ENCODE measurements around the gene SMCHD1.
A peak's percentile ranks its signal among the peaks of the same experiment; 100 is the strongest.

SMCHD1 gene

DNA sequence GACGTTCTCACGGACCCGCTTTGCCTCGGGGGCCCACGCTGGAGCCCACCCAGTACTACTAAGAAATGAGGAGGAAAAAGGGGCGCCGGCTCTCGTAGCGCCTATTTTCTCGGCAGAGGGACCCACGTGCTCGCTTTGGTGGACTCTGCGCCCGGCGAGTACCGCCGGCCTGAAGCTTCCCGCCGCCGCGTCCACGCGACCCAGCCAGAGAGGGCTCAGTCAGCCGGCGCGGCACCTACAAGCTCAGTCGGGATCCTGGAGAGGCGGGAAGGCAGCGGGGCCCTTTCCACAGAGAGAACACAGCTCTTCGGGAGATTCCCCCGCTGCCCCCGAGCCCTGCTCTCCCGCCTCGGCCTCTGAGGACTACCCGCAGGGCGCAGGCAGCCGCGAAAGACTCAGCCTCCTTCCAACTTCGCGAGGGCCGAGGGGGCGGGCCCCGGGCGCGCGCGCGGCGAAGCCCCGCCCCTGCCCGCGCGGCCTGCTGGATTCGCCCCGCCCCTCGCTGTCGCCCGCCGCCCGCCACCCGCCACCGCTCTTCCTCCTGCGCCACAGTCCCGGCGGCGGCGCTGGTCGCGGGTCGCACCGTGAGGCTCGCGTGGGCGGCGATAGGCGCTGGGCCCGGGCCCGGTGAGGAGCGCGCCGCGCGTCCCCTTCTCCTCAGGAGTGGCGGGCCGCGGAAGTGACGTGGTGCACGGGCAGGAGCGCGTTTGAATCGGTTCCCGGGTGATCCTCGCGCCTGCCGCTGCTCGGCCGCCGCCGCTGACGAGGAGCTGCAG lies at the start of gene SMCHD1:
Gene SMCHD1, plus strand, starts transcription at position 549 of the 776 bp plus-strand sequence. CDS start 350 bp downstream, outside the sequence.
- peak; percentile 63 for DNase-seq

DNA sequence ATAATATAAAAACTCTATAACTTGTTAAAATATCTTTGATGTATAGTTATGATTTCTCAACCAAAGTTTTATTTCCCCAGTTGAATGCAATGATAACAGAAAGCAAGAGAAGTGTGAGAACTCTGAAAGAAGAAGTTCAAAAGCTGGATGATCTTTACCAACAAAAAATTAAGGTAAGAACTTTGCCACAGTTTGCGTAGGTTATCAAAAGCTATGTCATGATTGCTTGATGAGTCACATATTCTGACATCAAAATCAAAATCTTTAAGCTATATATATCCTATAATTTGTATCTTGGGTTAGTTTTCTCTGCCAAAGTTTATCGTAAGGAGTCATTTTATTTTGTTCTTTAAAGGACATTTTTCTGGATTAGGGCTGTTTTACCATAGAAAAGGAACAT lies 49.2 kb upstream of the SMCHD1 start:
- DNase-seq = no peak

DNA sequence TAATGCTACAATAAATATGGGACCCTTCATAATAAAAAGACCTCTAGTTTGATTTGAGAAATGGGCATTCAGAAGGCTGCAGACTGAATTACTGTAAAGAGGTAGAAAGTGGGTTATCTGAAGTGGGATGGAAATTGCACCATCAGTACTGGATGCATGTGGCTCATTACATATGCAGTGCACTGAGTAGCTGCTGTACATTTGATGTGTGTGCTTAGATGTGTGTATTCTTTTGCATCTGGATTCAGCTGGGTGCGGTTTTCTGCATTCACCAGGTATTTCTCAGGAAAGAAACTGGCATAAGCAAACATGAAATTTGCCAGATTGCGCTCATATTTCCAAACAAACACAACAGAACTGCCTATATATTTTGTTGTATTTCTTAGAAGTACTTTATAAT lies 45.9 kb upstream of the SMCHD1 start:
- DNase-seq = no peak

DNA sequence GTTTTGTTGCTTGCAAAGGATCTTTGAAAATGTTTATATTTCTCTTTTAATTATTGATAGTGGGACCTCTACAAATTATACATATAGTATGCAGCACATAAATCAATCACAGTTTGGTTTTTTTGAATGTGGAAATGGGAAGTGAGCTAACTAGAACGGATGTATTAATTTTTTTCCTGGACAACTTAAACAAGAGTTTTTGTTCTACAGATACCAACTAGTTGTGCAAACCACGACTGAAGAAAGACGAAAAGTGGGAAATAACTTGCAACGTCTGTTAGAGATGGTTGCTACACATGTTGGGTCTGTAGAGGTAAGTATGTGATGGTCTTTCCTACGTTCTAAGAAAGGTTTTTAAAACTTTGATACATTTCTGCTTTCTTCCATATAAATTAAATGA lies 45.0 kb upstream of the SMCHD1 start:
- no peak for DNase-seq

DNA sequence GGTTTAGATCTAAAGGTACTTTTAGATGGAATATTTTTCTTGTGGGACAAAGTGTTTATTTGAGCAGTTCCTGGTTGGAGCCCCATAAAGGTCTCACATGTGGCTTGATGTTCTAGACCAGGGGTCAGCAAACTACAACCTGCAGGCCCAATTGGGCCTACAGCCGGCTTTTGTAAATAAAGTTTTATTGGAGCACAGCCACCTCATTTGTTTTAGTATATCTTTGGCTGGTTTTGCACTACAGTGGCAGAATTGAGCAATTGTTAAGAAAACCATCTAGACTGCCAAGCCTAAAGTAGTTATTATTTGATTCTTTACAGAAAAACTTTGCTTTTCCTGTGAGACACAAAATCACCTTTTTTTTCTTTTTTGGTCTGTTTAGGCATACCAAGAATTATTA lies 42.5 kb upstream of the SMCHD1 start:
- DNase-seq = no peak

DNA sequence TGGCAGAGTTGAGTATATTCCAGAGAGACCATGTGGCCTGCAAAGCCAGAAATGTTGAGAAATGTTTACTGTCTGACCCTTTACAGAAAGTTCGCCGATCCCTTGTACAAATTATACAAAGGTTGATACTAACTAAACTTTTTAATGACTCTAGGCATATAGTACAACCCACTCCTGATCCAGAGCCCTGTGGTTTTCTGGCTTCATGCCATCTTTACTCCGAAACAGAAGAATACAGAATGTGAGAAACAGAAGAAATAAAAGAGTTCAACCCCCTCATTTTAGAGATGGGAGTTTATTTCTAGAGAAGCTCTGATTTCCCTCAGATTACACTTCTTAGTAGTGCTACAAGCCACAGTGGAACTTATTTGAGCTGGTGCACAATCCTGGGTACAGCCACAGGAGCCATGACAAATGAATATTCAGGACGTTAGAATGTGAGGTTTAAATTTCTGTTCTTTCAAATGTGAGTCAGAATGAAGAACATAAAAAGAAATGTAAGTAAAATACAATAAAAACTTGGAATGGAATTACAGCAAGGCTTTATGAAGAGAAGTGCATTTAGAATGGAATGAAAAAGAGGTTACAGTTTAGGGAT lies 38.0 kb upstream of the SMCHD1 start:
- no peak for DNase-seq

DNA sequence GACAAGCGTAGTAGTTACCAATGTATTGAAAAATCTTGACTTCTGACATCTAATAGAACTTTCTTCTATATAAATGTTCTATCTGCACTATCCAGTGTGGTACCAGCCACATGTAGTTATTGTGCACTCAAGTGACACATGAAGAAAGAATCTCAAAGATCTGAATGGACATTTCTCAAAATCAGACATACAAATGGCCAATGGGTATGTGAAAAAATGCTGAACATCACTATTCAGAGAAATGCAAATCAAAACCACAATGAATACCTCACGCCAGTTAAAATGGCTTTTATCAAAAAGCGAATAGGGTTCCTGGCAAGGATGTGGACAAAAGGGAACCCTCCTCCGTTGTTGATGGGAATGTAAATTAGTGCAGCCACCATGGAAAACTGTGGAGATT lies 37.5 kb upstream of the SMCHD1 start:
- no peak for DNase-seq

DNA sequence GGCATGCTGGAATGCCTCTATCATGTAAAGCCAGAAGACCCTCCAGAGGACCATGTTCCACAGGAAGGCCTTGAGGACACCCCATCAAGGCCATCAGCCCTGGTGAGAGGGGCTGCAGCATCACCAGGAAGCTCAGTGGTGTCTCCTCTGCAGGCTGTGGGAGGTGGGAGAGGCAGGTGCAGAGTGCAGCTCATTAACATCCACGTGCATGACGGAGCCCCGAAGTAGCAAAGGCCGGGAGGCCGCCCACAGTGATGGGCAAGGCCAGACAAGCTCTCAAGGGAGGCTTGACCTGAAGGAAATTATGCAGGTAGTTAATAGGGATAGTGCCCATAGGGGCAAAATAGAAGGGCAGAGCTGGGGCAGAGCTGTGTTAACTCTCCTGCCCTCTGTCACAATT lies 30.3 kb upstream of the SMCHD1 start:
- no peak for DNase-seq

DNA sequence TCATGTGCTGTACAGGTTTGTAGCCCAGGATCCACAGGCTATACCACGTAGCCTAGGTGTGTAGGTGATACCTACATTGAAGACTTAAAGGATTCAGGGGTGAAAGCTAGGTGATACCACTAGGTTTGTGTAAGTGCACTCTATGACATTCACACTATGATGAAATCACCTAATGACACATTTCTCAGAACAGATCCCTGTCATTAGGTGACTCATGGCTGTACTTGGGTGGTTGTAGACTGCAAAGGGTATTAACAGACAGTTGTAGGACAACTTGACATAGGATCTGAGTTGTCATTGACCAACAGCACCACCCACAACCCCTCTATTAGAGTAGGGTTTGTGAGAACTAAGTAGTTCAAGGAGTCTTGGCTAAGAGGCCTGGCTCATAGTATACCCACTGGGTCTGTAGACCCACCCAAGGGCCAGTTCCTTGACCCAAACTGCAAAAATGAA lies 27.7 kb upstream of the SMCHD1 start:
- DNase-seq = no peak

DNA sequence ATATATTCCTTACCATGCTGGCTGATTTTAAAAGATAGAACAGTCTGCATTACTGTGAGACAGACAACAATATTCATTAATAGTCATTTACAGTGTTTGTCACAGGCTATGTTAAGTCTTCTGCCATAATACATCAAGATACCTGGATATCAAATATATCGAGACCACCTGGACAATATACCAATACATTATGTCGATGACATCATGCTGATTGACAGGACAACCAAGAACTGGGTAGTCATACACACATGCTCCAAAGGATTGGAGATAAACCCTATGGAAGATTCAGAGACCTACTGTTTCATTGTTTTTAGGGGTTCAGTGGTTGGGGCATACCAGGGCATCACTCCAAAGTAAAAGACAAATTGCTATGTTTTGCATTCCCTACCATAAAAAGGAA lies 26.5 kb upstream of the SMCHD1 start:
- no peak for DNase-seq

DNA sequence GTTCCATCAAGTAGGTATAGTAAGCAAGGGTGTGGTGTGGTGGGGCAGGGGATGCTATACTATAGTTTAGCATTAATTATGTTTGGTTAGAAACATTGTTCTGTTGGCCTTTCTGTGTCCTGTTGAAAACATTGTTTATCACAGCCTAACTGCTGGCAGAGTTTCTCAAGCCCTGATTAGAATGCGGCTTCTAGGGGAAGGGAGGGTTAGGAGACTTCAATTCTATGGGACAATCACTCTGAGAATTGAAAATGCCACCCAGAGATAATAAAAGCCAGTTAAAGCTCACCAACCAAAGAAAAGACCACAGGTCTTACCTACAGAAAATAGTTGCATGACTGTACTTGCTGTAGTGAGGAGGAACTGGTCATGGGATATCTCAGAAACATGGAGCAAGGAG lies 19.9 kb upstream of the SMCHD1 start:
- no peak for DNase-seq

DNA sequence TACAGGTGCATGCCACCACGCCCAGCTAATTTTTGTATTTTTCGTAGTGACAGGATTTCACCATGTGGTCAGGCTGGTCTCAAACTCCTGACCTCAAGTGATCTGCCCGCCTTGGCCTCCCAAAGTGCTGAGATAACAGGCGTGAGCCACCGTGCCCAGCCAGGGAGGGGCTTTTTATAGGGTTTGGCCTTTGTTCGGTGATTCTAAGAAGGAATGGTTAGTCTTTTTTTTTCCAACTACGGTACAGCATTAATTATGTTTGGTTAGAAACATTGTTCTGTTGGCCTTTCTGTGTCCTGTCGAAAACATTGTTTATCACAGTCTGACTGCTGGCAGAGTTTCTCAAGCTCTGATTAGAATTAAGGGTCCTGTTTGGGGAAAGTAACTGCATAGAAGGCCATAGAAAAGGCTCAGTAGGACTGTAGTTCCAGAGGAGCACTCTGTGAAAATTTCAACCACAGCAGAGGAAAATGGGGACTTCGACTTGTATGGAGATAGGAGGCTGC lies 19.3 kb upstream of the SMCHD1 start:
- DNase-seq = no peak

DNA sequence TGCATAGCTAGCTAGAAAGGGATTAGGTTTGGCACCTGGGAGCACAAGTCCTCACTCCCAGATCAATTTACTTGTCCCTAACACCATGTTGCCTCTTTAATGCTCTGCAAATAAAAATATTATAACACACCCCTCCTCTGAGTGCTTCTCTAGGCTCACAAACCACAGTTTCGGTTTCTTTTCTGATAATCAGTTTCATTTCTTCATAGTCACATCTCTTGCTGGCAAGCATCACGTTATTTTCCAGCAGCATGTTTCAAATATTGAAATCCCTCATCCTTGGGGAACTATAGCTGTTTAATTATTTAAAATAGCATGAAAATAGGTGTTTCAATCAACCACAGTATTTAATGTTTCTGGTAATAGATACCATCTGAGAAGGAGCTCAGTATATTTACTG lies 13.9 kb upstream of the SMCHD1 start:
- DNase-seq = no peak

DNA sequence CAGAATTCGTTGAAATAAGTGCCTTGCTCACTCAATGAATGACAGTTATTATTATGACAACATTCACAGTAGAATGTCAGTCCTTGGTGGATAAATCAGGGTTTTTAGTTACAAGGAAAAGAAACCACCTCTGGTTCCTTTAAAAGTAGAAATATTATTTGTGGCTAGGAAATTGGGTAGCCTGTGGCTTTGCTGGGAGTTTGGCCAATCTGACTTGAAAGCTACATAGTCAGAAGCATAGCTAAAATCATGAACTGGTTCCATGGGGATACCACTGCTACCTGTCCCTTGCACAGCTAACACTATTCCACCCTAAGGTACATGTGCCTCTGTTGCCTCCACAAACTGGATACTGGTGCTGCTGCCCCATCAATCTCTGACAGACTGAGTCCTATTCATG lies 12.8 kb upstream of the SMCHD1 start:
- no peak for DNase-seq

DNA sequence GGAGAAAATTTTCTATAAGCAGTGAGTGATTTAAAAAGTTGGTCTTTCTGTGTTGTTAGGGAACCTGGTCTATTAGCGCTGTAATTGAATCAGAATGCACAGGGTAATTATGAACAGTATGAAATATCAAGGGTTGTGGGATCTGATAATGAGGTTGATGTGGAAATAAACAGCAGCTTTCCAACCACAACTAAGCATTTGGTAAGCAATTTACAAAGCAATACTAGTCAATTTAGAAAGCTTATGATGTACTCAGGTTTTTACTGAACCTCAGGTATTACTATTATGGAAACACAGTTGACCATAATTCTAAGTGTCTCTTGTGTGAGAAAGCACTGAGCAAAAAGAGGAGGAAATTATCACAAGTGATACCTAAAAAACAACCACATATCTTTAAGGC lies 11.0 kb upstream of the SMCHD1 start:
- no peak for DNase-seq

DNA sequence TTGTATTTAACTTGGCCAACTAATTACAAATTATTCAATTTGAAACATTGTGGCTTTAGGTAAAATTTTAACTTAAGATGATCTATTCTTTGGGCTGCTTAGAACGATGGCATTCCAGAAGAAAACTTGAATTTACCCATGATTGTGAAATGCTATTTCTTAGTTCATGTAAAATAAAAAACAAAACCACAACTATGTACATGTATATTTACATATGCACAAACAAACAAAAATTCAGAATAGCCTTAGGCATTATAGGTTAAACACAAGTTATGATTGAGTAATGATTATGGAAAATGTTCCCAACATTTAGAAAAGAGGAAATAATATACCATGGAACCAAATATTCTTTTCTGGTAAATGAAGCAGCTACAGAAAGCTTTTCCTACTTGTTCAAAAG lies 3.5 kb upstream of the SMCHD1 start:
- DNase-seq = no peak

DNA sequence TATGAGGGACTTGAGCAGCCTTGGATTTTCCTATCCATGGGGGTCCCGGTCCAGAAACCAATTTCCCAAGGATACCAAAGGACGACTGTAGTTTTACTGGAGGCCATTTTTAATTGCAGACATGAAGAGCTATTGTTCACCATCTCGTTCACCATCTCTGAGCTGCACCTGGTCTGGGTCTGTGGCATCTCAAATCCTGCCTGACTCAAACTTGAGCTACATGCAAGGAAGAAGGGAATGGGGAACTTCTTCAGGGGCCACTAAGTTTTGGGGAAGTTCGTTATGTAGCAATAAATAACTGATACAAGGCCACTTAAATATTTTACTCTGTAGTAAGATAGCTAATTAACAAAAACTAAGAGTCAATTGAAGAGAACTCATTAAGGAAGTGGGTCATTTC lies 2.1 kb upstream of the SMCHD1 start:
- DNase-seq = no peak

DNA sequence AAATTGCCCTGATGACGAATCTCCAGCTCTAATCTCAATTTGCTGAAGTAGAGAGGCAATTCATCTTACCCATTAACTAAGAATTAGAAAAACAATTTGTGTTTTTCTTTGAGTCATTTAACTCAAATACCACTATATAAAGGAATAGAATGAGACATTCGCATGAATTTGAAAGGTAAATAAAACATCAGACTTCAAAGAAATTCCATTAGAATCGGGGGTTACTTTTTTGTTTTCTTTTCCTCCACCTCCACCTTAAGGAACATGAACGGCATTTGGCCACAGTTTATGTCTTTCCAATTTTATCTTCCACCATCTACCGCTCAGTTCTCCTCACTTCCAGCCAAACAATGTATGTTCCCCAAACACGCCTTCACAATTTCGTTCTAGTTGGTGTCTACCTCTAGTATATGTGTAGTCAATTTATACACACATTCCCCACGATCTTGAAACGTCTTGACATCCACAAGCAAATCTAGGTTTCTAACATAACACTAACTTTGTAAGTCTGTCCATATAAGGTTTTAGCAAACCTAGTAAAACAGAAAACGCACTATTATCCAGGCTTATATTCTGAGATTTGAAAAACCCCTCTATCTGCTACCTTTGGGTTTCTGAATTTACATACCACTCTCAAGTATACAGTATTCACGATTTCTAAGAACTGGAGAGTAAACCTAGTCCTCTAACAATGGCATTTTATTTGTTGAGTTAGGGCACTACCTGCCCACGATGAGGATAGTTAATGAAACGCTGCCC lies 1.2 kb upstream of the SMCHD1 start:
- DNase-seq = no peak

DNA sequence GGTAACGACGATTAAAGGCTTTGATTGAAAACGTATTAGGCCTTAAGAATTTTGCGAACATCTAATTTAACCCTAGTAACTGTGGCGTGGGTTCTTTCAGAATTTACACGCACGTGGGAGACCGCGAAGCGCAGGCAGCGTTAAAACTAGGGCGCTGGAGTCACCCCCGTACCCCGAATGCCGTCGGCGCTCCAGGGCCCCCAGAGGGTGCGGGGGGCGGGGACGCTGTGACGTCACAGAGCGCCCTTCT lies 673 bp upstream of the SMCHD1 start:
- DNase-seq = no peak

DNA sequence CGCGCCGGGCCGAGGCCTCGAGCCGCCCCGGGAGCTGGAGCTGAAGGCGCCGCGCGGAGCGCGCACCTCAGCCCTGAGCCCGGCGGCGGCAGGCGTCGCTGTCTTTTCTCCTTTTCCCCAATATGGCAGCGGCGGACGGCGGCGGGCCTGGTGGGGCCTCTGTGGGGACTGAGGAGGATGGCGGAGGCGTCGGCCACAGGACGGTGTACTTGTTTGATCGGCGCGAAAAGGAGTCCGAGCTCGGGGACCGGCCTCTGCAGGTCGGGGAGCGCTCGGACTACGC lies 369 bp downstream of the SMCHD1 start:
- peak; percentile 48 for DNase-seq

DNA sequence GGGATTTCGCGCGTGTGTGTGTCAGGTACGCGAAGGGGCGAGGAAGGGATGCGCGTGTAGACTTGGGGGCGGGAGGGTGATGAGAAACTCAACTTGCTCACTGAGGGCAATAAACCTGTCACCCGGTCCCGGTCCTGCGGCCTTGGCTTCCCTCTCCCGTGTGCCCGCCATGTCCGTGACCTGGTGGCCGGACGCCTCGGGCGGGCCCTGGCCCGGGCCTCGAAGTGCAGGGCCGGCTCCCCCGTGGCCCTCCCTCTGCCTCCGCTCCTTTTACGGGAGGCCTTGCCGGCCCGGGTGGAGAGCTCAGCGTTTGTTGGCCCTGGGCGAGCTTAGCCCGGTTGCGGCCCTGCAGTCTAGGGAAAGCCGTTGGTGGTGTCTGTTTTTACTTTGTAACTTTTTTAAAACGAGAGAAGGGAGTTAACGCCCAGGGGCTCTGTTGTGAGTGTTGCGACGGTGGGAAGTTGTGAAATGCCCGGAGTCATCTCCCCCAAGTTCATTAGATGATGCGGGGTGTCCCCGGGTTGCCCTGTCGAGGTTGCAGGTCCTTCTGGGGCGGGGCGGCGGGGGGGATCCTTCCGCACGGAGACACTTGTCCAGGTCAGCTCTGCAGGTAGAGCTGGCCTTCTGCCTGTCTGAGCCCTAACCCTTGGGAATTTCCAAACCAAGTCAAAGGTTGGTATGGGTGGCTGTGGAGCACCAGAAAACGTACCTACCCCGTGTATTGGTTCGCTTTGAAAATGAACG lies 883 bp downstream of the SMCHD1 start:
- peak; percentile 19 for DNase-seq

DNA sequence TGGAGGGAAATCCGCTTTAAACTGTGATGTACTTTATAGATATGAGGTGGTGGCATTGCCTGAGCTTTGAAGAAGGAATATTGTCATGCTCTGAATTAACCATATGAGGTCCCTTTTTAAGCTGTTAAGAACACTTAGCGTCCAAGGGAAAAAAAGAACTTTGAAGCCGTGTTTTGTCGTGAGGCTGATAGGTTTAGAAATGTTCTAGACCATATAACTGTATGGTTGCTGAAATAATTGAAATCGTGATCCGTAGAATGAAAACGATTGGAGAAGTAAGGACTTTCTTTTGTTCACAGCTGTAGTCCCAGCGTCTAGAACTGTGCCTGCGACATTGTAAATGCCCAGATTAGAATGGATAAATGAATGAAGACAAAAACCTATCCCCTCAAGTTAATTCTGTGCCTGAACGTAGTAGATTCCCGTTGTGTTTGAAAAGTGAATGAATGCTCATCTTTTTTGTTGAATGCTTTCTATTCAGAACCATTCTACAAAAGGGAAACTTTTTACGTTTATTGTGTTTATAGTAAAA lies 1.5 kb downstream of the SMCHD1 start:
- DNase-seq = no peak

DNA sequence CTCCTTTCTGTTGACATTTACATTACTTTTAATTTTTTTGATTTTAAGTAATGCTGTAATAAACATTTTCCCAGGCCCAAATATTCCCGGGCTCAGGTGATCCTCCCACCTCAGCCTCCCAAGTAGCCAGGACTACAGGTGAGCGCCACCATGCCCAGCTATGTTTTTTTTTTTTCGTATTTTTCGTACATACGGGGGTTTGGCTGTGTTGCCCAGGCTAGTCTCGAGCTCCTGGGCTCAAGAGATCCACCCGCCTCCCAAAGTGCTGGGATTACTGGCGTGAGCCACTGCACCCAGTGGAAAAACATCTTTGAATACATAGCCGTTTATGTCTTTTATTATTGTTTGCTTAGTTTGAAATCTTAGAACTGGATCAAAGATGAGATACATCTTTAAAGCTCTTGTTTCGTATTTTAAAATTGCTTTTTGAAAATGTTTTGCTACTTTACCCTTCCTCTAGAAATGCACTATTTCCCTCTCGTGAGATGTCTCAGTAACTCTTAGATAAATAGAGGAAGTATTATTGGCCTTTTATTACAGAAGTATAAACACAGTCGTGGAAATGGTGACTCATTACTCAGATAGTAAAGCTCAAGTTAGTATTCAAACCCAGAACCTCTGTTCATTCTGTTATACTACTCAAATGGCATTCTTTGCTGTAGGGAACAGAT lies 2.4 kb downstream of the SMCHD1 start:
- no peak for DNase-seq
